ENCODE measurements around the gene PREX1.
A peak's percentile ranks its signal among the peaks of the same experiment; 100 is the strongest.

The PREX1 gene

GRCh38 chr20:48745330-48745729 lies 82.5 kb downstream of the PREX1 start:
- no peak for DNase-seq (ENCODE audit: low read depth, low spot score)
- H3K4me3 ChIP-seq (ENCODE audit: low read length) = no peak overlapping the region

DNA sequence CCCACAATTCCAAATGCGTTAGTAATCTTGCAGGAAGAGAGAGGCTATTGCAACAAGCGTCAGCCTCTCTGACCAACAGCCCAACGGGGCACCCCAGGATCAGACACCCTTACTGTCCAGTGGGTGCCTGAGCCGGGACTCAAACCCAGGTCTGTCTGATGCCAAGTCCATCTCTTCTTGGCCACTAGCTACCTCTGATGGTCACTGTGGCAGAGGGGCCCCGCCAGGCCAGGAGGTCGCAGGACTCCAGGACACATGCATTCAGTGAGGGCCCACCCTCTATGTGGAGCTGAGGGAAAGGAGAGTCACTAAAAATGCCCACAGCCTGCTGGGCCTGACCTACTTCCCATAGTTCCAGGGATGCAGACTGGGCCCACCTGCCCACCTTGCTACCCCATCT lies 83.3 kb downstream of the PREX1 start:
- H3K4me3 ChIP-seq (ENCODE audit: low read length) = no peak overlapping the region
- DNase-seq (ENCODE audit: low read depth, low spot score) = no peak

GRCh38 chr20:48743807-48744206 lies 84.0 kb downstream of the PREX1 start:
- no peak for DNase-seq (ENCODE audit: low read depth, low spot score)
- H3K4me3 ChIP-seq (ENCODE audit: low read length) = no peak overlapping the region

DNA sequence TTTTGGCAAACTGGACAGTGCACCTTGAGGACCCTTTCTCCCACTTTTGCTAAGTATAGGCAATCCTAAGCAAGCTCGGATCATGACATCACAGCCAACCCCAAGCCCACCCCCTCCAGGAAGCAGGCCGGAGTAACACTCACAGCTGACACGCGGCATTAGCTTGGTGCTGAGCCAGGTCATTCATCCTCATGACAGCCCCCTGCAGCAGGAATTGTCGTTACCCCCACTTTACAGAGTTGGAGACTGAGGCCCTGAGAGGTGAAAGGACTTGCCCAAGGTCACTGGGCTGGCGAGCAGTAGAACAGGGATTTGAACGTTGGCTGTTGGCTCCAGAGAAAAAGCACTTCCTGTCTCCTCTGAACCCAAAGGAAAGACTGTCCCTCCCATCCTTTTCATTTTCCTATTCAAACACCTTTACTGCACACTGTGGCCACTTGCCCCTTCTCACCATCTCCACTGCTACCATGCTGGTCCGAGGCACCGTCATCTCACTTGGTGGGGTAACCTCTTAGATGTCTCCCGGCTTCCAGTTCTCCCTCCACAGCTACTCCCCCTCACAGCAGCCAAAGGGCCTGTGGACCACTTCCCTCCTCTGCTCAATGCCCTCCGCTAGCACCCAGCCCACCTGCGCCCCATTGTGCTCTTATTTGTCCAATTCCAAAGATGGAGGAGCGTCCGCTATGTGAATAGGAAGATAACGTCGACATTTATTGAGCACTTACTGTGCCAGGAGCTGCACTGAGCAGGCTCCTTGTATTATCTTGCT lies 84.7 kb downstream of the PREX1 start:
- no peak overlapping the region for H3K4me3 ChIP-seq (ENCODE audit: low read length)
- DNase-seq (ENCODE audit: low read depth, low spot score) = no peak

DNA sequence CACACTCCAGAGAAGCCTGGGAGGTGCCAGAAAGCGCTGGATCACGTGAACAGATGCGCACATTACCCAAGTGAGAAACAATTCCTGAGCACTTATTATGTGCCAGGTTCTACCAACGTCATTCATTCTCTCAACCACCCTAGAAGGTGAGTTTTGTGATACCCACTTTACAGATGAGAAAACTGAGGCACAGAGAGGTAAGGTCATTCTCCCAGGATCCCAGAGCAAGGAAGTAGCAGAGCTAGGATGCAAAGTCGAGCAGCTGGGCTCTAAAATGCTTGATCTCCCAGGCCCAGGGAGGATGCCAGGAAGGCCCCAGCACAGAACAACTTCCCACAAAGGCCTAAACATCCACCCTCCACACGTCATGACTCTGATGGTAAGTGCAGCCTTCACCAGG lies 85.6 kb downstream of the PREX1 start:
- no peak overlapping the region for H3K4me3 ChIP-seq (ENCODE audit: low read length)
- DNase-seq (ENCODE audit: low read depth, low spot score) = no peak

DNA sequence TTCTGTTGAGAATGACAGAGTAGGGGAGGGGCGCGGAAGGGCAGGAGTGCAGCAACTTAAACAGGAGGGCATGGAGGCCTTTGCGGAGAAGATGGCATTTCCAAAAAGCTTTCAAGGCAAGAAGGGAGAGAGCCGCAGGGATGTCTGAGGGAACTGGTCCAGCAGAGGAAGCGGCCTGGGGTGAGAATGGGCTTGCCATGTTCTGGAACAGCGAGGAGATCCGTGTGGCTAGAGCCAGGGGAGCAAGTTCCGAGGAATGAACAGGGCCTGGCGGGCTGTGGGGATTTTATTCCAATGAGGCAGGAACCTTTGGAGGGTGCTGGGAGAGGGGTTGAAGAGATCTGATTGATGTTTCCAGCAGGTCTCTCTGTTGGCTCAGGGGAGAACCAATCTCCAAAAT lies 86.1 kb downstream of the PREX1 start:
- no peak overlapping the region for H3K4me3 ChIP-seq (ENCODE audit: low read length)
- DNase-seq (ENCODE audit: low read depth, low spot score) = no peak

- DNase-seq (ENCODE audit: low read depth, low spot score) = no peak
- no peak overlapping the region for H3K4me3 ChIP-seq (ENCODE audit: low read length)
These were observed 87.1 kb downstream of the PREX1 start for GRCh38 chr20:48740712-48741111.

- DNase-seq (ENCODE audit: low read depth, low spot score) = no peak
- no peak overlapping the region for H3K4me3 ChIP-seq (ENCODE audit: low read length)
These were observed 87.5 kb downstream of the PREX1 start for GRCh38 chr20:48740292-48740649.

GRCh38 chr20:48739395-48740291 lies 88.2 kb downstream of the PREX1 start:
- no peak overlapping the region for H3K4me3 ChIP-seq (ENCODE audit: low read length)
- DNase-seq (ENCODE audit: low read depth, low spot score) = no peak

DNA sequence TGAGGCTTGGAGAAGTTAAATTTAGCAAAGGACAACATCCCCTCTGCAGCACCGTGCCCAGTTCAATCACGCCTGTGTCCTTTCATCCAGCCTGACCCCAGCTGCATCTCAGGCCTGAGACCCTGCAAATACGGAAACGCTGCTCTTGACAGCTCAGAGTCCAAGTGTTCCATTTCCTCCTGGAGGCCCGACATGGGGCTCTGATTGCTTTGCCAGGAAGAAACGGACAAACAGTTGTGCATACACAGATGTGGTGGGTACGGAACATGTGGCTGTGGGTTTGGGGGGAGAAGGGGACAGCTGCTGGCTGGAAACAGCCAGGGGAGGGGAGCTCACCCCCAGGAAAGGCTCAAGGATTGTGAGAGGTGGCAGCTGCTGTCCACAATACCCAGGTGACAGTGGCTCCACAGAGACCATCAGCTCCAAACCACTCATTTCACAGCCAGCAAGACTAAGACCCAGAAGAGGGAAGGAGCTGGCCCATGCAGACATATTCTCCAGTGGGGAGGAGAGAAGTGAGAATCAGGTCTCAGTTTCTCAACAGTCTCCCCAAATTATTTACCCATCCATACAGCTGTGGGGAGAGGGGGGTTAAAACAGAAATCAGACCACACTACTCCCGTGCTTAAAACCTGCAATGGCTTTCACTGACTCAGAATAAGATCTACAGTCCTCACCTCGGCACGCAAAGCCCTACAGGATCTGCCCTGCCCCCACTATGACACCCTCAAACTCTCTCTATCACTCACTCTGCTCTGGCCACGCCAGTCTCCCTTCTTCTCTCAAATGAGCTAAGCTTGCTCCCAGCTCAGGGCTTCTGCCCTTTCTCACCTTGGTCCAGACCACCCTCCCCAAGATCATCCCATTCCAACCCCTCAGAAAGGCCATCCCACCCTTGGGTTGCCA lies 89.1 kb downstream of the PREX1 start:
- no peak overlapping the region for H3K4me3 ChIP-seq (ENCODE audit: low read length)
- DNase-seq (ENCODE audit: low read depth, low spot score) = no peak

DNA sequence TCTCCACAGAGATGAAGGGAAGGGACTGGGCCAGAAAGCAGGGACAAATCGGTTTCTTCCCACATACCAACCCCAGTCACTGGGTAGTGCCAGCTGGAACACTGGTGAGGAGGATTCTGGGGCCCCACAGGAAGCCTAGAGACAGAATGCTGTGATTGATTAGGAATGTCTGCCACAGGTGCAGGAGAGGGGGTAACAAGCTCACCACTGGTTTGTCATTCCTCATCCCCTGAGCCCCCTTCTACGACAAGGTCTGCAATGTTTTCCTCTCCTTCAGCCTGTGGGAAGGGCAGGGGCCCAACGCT lies 89.8 kb downstream of the PREX1 start:
- H3K4me3 ChIP-seq (ENCODE audit: low read length) = no peak overlapping the region
- no peak for DNase-seq (ENCODE audit: low read depth, low spot score)

GRCh38 chr20:48737434-48738093 lies 90.2 kb downstream of the PREX1 start:
- no peak for DNase-seq (ENCODE audit: low read depth, low spot score)
- H3K4me3 ChIP-seq (ENCODE audit: low read length) = no peak overlapping the region

GRCh38 chr20:48736636-48737035 lies 91.2 kb downstream of the PREX1 start:
- H3K4me3 ChIP-seq (ENCODE audit: low read length) = no peak overlapping the region
- no peak for DNase-seq (ENCODE audit: low read depth, low spot score)

DNA sequence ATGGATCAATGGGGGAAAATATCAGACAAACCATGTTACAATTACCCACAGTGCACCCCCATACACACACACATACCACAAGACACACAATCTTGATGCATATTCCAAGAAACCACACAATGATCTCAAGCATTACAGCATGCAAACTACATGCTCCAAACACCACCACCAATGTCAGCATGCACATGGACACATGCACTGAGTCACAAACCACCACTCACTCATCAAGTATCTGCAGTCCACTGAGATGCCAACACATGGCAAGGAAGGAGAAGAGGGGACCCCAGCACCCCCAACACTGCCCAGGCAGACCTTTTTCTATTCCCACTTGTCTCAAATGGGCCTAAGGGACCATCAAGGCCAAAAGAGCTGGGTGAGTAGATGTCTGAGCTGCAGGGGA lies 91.6 kb downstream of the PREX1 start:
- no peak overlapping the region for H3K4me3 ChIP-seq (ENCODE audit: low read length)
- DNase-seq (ENCODE audit: low read depth, low spot score) = no peak

DNA sequence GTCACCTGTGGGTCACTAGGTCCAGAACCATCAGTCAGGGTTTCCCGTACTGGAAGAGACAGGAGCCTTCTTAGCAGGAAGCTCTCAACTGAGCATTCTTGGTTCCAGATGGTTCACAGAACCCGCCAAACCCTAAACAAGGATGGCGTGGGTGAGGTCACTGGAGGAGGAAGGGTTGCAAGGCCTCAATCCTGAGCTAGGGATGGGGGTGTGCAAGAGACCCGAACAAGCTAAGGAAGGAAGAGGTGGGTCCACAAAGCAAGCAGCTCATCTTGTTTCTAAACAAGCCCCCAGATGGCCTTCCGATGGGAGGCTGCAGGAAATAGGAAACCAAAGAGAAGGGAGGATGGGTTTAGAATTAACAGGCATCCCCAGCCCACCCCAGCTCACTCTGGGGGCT lies 92.7 kb downstream of the PREX1 start:
- no peak for DNase-seq (ENCODE audit: low read depth, low spot score)
- no peak overlapping the region for H3K4me3 ChIP-seq (ENCODE audit: low read length)

DNA sequence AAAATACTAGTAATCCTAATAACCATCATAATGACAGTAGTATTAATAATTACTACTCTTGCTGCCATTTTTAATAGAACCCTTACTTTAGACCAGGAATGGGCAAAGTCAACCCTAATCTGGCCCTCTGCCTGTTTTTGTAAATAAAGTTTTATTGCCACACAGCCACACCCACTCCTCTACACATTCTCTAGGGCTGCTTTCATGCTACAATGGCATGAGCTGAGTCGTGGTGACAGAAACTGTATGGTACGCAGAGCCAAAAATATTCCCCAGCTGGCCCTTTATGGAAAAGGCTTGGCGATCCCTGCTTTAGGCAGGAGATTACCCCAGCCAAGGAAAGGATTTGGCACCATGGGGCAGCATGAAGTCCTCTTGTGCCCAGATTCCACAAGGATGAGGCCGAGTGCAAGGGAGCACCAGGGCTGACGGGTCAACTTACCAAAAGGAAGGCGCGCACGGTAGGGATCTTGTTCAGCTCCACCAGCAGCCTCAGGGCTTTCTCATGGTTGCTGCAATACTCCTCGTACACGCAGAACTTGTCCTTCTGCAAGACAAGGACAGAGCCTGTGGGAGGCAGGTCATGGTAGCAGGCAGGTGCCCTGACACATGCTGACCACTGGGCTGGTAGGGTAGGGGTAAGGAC lies 93.6 kb downstream of the PREX1 start:
- DNase-seq (ENCODE audit: low read depth, low spot score) = no peak
- H3K4me3 ChIP-seq (ENCODE audit: low read length) = no peak overlapping the region

DNA sequence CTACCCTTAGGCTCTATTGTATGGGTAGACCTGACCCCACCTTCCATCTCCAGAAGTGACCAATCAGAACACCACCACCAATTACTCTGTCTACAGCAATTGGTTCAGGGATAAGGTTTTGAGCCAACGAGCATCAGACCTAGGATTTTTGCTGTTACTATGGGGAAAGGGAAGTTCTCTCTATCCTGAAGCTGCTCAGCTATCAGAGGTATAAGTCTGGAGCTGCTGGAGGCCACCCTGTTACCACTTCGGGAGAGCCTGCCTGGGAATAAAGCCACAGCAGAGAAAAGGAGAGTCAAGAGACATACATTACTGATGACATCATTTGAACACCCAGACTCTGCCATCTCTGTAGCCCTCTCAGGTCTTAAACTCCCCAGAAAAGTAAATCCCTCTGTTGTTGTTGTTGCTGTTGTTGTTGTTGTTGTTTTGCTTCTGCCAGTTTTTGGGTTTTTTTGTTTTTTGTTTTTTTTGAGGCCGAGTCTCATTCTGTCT lies 94.5 kb downstream of the PREX1 start:
- DNase-seq (ENCODE audit: low read depth, low spot score) = peak; percentile 39
- no peak overlapping the region for H3K4me3 ChIP-seq (ENCODE audit: low read length)

- no peak overlapping the region for H3K4me3 ChIP-seq (ENCODE audit: low read length)
- DNase-seq (ENCODE audit: low read depth, low spot score) = no peak
These were observed 95.5 kb downstream of the PREX1 start for GRCh38 chr20:48732081-48732829.
